IMR-90 (cell line): ENCODE measurements around the gene ANKRD16. TPM values are rescaled to one million over a fixed set of nuclear protein-coding genes. Genes with fewer than 3 reads are reported as not detected.
"Not testable (repeated sequence)": the region's sequence is repeated elsewhere in the genome, so short reads cannot be mapped to it uniquely, and the experiment has no call there.

Experiments
- ATAC-seq: fragments of 200-7000 bp; cut with Tn5 transposase; 2 replicates; pipeline ENCODE4 v1.9.1; 2020; ENCODE audit warnings: low read depth, mild to moderate bottlenecking, moderate library complexity
- BruUV-seq: library from RNA; stranded (reverse); fragments of 400-500 nt; replicated peaks from 2 replicates; lab custom pipeline; 2021; lab: Mats Ljungman, UMichigan
- CTCF ChIA-PET: fragments of 300-600 bp; formaldehyde crosslinking; extraction: SDS; loops from one replicate; lab custom pipeline; 2021; ENCODE audit warnings: antibody characterized with exemption; lab: Yijun Ruan, JAX
- POLR2A ChIA-PET: fragments of 300-600 bp; sonication (Branson Sonifier 250); formaldehyde crosslinking; loops from one replicate; lab custom pipeline; 2022; ENCODE audit warnings: antibody characterized with exemption; ENCODE audit not compliant: unreplicated experiment; lab: Charles Lee
- DNase-seq: peaks from one replicate; pipeline ENCODE4 v3.0.0; 2013
- H2AFZ ChIP-seq: replicated peaks from 2 replicates; pipeline ENCODE3; 2013; ENCODE audit warnings: low read length, mild to moderate bottlenecking; ENCODE audit not compliant: poor library complexity
- H2AK5ac ChIP-seq: 2 replicates; pipeline ENCODE4 v1.6.1; 2013; ENCODE audit warnings: low read depth, low read length, inconsistent platforms
- H2AK9ac ChIP-seq: replicated peaks from 2 replicates; pipeline ENCODE3; 2013; ENCODE audit warnings: mild to moderate bottlenecking, low read depth, low read length, moderate library complexity; ENCODE audit not compliant: poor library complexity
- H2BK120ac ChIP-seq: 2 replicates; pipeline ENCODE4 v1.6.1; 2013; ENCODE audit warnings: low read depth, low read length, inconsistent platforms
- H2BK15ac ChIP-seq: 3 replicates; pipeline ENCODE4 v1.6.1; 2013; ENCODE audit warnings: low read depth, low read length, inconsistent platforms
- H2BK20ac ChIP-seq: 2 replicates; pipeline ENCODE4 v1.6.1; 2013; ENCODE audit warnings: low read depth, mild to moderate bottlenecking, inconsistent platforms, low read length, moderate library complexity
- H2BK5ac ChIP-seq: 2 replicates; pipeline ENCODE4 v1.6.1; 2013; ENCODE audit warnings: mild to moderate bottlenecking, low read depth, low read length, inconsistent platforms; ENCODE audit not compliant: poor library complexity, severe bottlenecking
- H3K14ac ChIP-seq: replicated peaks from 2 replicates; pipeline ENCODE4 v1.6.1; 2013; ENCODE audit warnings: low read depth, low read length, inconsistent platforms
- H3K18ac ChIP-seq: 2 replicates; pipeline ENCODE4 v1.6.1; 2013; ENCODE audit warnings: low read depth, low read length, control low read depth
- H3K23ac ChIP-seq: 2 replicates; pipeline ENCODE4 v1.6.1; 2013; ENCODE audit warnings: low read depth, low read length, inconsistent platforms
- H3K27ac ChIP-seq: 2 replicates; pipeline ENCODE4 v1.5.1; 2013; ENCODE audit warnings: mild to moderate bottlenecking, control low read depth, low read length; ENCODE audit not compliant: insufficient read depth
- H3K27me3 ChIP-seq: 2 replicates; pipeline ENCODE4 v1.6.1; 2013; ENCODE audit warnings: low read length; ENCODE audit not compliant: control insufficient read depth, insufficient read depth
- H3K36me3 ChIP-seq: 2 replicates; pipeline ENCODE4 v1.6.1; 2013; ENCODE audit warnings: low read length, mixed read lengths; ENCODE audit not compliant: control insufficient read depth, insufficient read depth
- H3K4ac ChIP-seq: 2 replicates; pipeline ENCODE4 v1.6.1; 2013; ENCODE audit warnings: low read depth, low read length, inconsistent platforms
- H3K4me1 ChIP-seq: 2 replicates; pipeline ENCODE4 v1.6.1; 2013; ENCODE audit warnings: low read length, mixed read lengths; ENCODE audit not compliant: control insufficient read depth, insufficient read depth
- H3K4me2 ChIP-seq: 2 replicates; pipeline ENCODE4 v1.6.1; 2013; ENCODE audit warnings: low read depth, mild to moderate bottlenecking, control low read depth, low read length, moderate library complexity
- H3K4me3 ChIP-seq: 2 replicates; pipeline ENCODE4 v1.5.1; 2013; ENCODE audit warnings: low read depth, mild to moderate bottlenecking, control low read depth, low read length, moderate library complexity; ENCODE audit not compliant: insufficient read depth
- H3K56ac ChIP-seq: 2 replicates; pipeline ENCODE4 v1.6.1; 2013; ENCODE audit warnings: low read length, inconsistent platforms; ENCODE audit not compliant: insufficient read depth; ENCODE audit errors: extremely low read depth
- H3K79me1 ChIP-seq, 2 experiments: 2 replicates each; pipeline ENCODE4 v1.6.1; 2013; ENCODE audit warnings: low read length in 2 of 2, inconsistent platforms in 1 of 2, low read depth in 1 of 2
- H3K9ac ChIP-seq: 2 replicates; pipeline ENCODE4 v1.6.1; 2013; ENCODE audit warnings: low read depth, low read length, control low read depth
- H3K9me1 ChIP-seq: 2 replicates; pipeline ENCODE4 v1.6.1; 2013; ENCODE audit warnings: low read length, inconsistent platforms; ENCODE audit not compliant: insufficient read depth
- H3K9me3 ChIP-seq: 2 replicates; pipeline ENCODE4 v1.6.1; 2013; ENCODE audit warnings: low read length; ENCODE audit not compliant: control insufficient read depth, insufficient read depth
- H4K20me1 ChIP-seq: 2 replicates; pipeline ENCODE4 v1.6.1; 2013; ENCODE audit warnings: low read length, inconsistent platforms; ENCODE audit not compliant: insufficient read depth
- H4K5ac ChIP-seq: 2 replicates; pipeline ENCODE4 v1.6.1; 2013; ENCODE audit warnings: mild to moderate bottlenecking, low read depth, low read length, control low read depth
- H4K8ac ChIP-seq, 2 experiments: 2 replicates each; pipeline ENCODE4 v1.6.1; 2013; ENCODE audit warnings: low read depth in 2 of 2, low read length in 2 of 2, control low read depth in 1 of 2, inconsistent platforms in 1 of 2
- H4K91ac ChIP-seq: 2 replicates; pipeline ENCODE4 v1.6.1; 2013; ENCODE audit warnings: low read depth, low read length, inconsistent platforms; ENCODE audit not compliant: insufficient read depth
- WGBS, 2 experiments: methylation state at CpG; one replicate each; pipeline versions ENCODE4 v1.1.5 to v1.1.7; 2013; ENCODE audit warnings: missing lambda C conversion rate in 2 of 2; ENCODE audit not compliant: insufficient read length in 1 of 2; ENCODE audit errors: extremely low coverage in 2 of 2; 5-methylcytosine and 5-hydroxymethylcytosine counted together
- dilution Hi-C: fragments of 300-500 bp; cut with HindIII; formaldehyde crosslinking; loops from one replicate; pipeline ENCODE4 v1.14.3; 2018; ENCODE audit warnings: low sequenced_read_pairs; ENCODE audit not compliant: unreplicated experiment
- in situ Hi-C: fragments of 300-500 bp; cut with MboI; formaldehyde crosslinking; loops from 3 replicates; pipeline ENCODE4 v1.14.3; 2019; ENCODE audit warnings: low sequenced_read_pairs, inconsistent platforms, mixed read lengths
- intact Hi-C: fragments of 100-400 bp; cut with micrococcal nuclease; formaldehyde crosslinking; loops from 2 replicates; pipeline ENCODE4 v1.10.0; 2022
- polyA plus RNA-seq, 3 experiments: library from polyadenylated mRNA; depleted of rRNA; stranded (reverse); fragments of >200 nt; gene quantifications; 2 replicates each; pipeline ENCODE4 v1.2.3, GENCODE V29; 2012; ENCODE audit warnings: low replicate concordance in 1 of 3
- total RNA-seq: library from RNA; depleted of rRNA; stranded (reverse); fragments of >200 nt; gene quantifications from 2 replicates; pipeline ENCODE4 v1.2.3, GENCODE V29; 2012

The ANKRD16 gene
- total and polyA plus RNA-seq, 2 of the 4 experiments (the other 2 are of a cell fraction), result 5.1 to 5.7 TPM

DNA sequence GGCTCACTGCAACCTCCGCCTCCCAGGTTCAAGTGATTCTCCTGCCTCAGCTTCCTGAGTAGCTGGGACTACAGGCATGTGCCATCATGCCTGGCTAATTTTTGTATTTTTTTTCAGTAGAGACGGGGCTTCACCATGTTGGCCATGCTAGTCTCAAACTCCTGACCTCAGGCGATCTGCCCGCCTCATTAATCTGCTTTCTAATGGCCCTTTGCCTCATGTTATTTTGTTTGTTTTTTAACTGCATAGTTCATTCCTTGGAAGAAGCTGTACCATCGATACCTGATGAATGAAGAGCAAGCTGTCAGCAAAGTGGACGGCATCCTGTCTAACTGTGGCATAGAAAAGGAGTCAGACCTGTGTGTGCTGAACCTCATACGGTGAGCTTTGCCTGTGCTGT is 19.0 kb upstream of the ANKRD16 start:
- H3K9me3 ChIP-seq, H3K4ac ChIP-seq, H3K27ac ChIP-seq, H3K4me3 ChIP-seq, H2AFZ ChIP-seq, ATAC-seq, H2BK5ac ChIP-seq, H3K14ac ChIP-seq, H2BK120ac ChIP-seq, dilution Hi-C loops, DNase-seq, H2BK15ac ChIP-seq, H3K9ac ChIP-seq, BruUV-seq, H4K5ac ChIP-seq, H4K8ac ChIP-seq, H3K4me2 ChIP-seq, H3K27me3 ChIP-seq, H2BK20ac ChIP-seq, H3K18ac ChIP-seq, in situ Hi-C loops, H3K23ac ChIP-seq, H3K4me1 ChIP-seq, H4K20me1 ChIP-seq, H4K91ac ChIP-seq, POLR2A ChIA-PET, CTCF ChIA-PET, H3K56ac ChIP-seq, intact Hi-C loops, H2AK5ac ChIP-seq, H2AK9ac ChIP-seq, H3K9me1 ChIP-seq: not testable (repeated sequence)
- 67% methylated on average over 1 of the region's 7 CpGs; no CpG with 5 or more reads in 1 of the 2 experiments for WGBS, 2 experiments
- Histone ChIP-seq H3K79me1 (peaks cover 18 to 66% of the 10 kb centered on the region in 2 experiments), H3K36me3 (peaks cover 50% of the 10 kb centered on the region)
